Heart left ventricle (tissue), 13 donors: Measurements from ENCODE around the gene PGP.

Source experiments
- POLR2A ChIP-seq, 2 donors: fragments of 450-650 bp; IDR thresholded peaks; one replicate each; pipeline ENCODE4 v1.6.1; 2017; ENCODE audit warnings: antibody characterized with exemption in 2 of 2, mild to moderate bottlenecking in 2 of 2, moderate library complexity in 2 of 2
- TF ChIP-seq, protein P1 (sequence below), 12 donors: fragments of 200-600 bp; sonication (generic) in 4 of 12; IDR thresholded peaks; one replicate each; pipeline versions ENCODE4 v1.5.0 to v1.8.0; 2018 to 2022; ENCODE audit warnings: antibody characterized with exemption in 12 of 12, mild to moderate bottlenecking in 5 of 12
- donor health status: ischemic (EF 13 %, LVEDD 7.1; RV severe dilation, severe dysfunction).
- donor health status: DM: no; HTN: yes; CAD: no.
- donor health status: DM: no; HTN: no; CAD: no.
- donor health status: ischemic (EF 25% LVEDD 6.9; RV normal size, moderate dysfunction).
- donor health status: ischemic (EF 25% LVEDD 5.7; RV mildly dilated, moderate dysfunction).
- donor health status: ischemic (EF 35%, LVEDD 5.7; RV mildly dilated, moderate dysfunction).
- donor health status: nonischemic (EF 11% LVEDD 7.7; RV severe dilation, severe dysfunction).
- donor health status: DM: yes; HTN: yes; CAD: no.
- donor health status: PGD.
- donor health status: ischemic (EF 29% LVEDD 5.4; RV normal size, mild dysfunction).
- donor health status: nonischemic (EF 23%, LVEDD 6.1; RV moderate dilation, normal function).

DNA sequence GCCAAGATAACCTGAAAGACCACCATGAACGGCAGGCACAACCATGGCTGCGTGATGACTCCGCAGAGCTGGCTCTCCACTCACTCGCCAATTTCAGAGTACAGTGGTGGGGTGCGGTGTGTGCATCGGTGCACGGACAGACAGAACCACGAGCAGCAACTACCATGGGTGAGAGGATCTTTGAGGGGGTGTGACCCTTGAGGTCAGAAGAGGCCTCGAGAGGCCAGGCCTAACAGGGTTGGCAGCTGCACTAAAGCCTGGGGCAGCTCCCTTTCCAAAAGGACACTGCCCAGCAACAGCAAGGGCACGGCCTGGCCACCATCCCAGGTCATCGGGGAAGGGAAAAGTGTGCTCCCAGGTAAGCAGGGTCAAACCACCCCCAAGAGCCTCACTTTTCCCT is 38.7 kb upstream of the PGP start:
- TF ChIP-seq, protein P1, sequence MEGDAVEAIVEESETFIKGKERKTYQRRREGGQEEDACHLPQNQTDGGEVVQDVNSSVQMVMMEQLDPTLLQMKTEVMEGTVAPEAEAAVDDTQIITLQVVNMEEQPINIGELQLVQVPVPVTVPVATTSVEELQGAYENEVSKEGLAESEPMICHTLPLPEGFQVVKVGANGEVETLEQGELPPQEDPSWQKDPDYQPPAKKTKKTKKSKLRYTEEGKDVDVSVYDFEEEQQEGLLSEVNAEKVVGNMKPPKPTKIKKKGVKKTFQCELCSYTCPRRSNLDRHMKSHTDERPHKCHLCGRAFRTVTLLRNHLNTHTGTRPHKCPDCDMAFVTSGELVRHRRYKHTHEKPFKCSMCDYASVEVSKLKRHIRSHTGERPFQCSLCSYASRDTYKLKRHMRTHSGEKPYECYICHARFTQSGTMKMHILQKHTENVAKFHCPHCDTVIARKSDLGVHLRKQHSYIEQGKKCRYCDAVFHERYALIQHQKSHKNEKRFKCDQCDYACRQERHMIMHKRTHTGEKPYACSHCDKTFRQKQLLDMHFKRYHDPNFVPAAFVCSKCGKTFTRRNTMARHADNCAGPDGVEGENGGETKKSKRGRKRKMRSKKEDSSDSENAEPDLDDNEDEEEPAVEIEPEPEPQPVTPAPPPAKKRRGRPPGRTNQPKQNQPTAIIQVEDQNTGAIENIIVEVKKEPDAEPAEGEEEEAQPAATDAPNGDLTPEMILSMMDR (IDR thresholded peaks at IDR 0.05), result no peak
- TF ChIP-seq POLR2A (IDR thresholded peaks at IDR 0.05), result no peak
